HL-60 (cell line): ENCODE results near the gene COX4I1.

Experiments used
- CTCF ChIP-seq: IDR thresholded peaks from one replicate; pipeline ENCODE4 v1.5.1; 2011; ENCODE audit warnings: low read length, control low read depth, inconsistent platforms; ENCODE audit not compliant: insufficient read depth
- POLR2AphosphoS5 ChIP-seq: IDR thresholded peaks from 2 replicates; pipeline ENCODE4 v1.6.1; 2012; ENCODE audit warnings: low read depth
- REST ChIP-seq: IDR thresholded peaks from 2 replicates; pipeline ENCODE4 v1.6.1; 2012; ENCODE audit warnings: low read depth; ENCODE audit not compliant: insufficient replicate concordance
- SPI1 ChIP-seq: IDR thresholded peaks from 2 replicates; pipeline ENCODE4 v1.6.1; 2012; ENCODE audit warnings: low read depth, mild to moderate bottlenecking, borderline replicate concordance

GRCh38 chr16:85826686-85827247 is 27.3 kb downstream of the COX4I1 start:
- TF ChIP-seq CTCF (no peak), REST (no peak), POLR2AphosphoS5 (no peak), SPI1 (no peak)
